ENCODE results near the gene MRPL3.

Gene MRPL3

GRCh38 chr3:131502530-131503319, at the start of gene MRPL3:
MRPL3 (minus strand) TSS chr3:131502971; CDS start chr3:131502821, 150 bp downstream.
- peak; percentile 57 for DNase-seq (ENCODE audit: low read depth)

- no peak for DNase-seq (ENCODE audit: low read depth)
Observed at GRCh38 chr3:131551761-131552160, 49.0 kb upstream of the MRPL3 start.

- DNase-seq (ENCODE audit: low read depth), result no peak
Observed at GRCh38 chr3:131550562-131551465, 48.0 kb upstream of the MRPL3 start.

GRCh38 chr3:131549340-131549739, 46.6 kb upstream of the MRPL3 start:
- DNase-seq (ENCODE audit: low read depth), result no peak

GRCh38 chr3:131547585-131547984, 44.8 kb upstream of the MRPL3 start:
- DNase-seq (ENCODE audit: low read depth), result no peak

- no peak for DNase-seq (ENCODE audit: low read depth)
Observed at GRCh38 chr3:131546441-131546840, 43.7 kb upstream of the MRPL3 start.

- DNase-seq (ENCODE audit: low read depth), result no peak
Observed at GRCh38 chr3:131544557-131544956, 41.8 kb upstream of the MRPL3 start.

GRCh38 chr3:131543714-131544113, 40.9 kb upstream of the MRPL3 start:
- DNase-seq (ENCODE audit: low read depth), result no peak

- no peak for DNase-seq (ENCODE audit: low read depth)
Observed at GRCh38 chr3:131541288-131541687, 38.5 kb upstream of the MRPL3 start.

- no peak for DNase-seq (ENCODE audit: low read depth)
Observed at GRCh38 chr3:131540821-131541220, 38.0 kb upstream of the MRPL3 start.

GRCh38 chr3:131540143-131540542, 37.4 kb upstream of the MRPL3 start:
- no peak for DNase-seq (ENCODE audit: low read depth)

- no peak for DNase-seq (ENCODE audit: low read depth)
Observed at GRCh38 chr3:131538968-131539367, 36.2 kb upstream of the MRPL3 start.

GRCh38 chr3:131537531-131537930, 34.8 kb upstream of the MRPL3 start:
- DNase-seq (ENCODE audit: low read depth), result no peak

GRCh38 chr3:131535596-131535995, 32.8 kb upstream of the MRPL3 start:
- DNase-seq (ENCODE audit: low read depth), result no peak

GRCh38 chr3:131535131-131535530, 32.4 kb upstream of the MRPL3 start:
- DNase-seq (ENCODE audit: low read depth), result no peak

- DNase-seq (ENCODE audit: low read depth), result no peak
Observed at GRCh38 chr3:131532645-131533044, 29.9 kb upstream of the MRPL3 start.

- no peak for DNase-seq (ENCODE audit: low read depth)
Observed at GRCh38 chr3:131530843-131531242, 28.1 kb upstream of the MRPL3 start.

GRCh38 chr3:131530388-131530787, 27.6 kb upstream of the MRPL3 start:
- no peak for DNase-seq (ENCODE audit: low read depth)

- DNase-seq (ENCODE audit: low read depth), result no peak
Observed at GRCh38 chr3:131526801-131527347, 24.1 kb upstream of the MRPL3 start.

- no peak for DNase-seq (ENCODE audit: low read depth)
Observed at GRCh38 chr3:131518680-131519079, 15.9 kb upstream of the MRPL3 start.

GRCh38 chr3:131505421-131505820, 2.6 kb upstream of the MRPL3 start:
- no peak for DNase-seq (ENCODE audit: low read depth)

GRCh38 chr3:131503320-131503635, 507 bp upstream of the MRPL3 start:
- no peak for DNase-seq (ENCODE audit: low read depth)

- DNase-seq (ENCODE audit: low read depth), result no peak
Observed at GRCh38 chr3:131501949-131502348, 822 bp downstream of the MRPL3 start.
